Peyer's patch (tissue), 4 donors: Measurements from ENCODE around the gene TMSB4X.

Experiments
- CTCF ChIP-seq, 6 experiments: fragments of 450-650 bp in 4 of 6; fragments of 200-600 bp in 2 of 6; sonication (generic) in 1 of 6; IDR thresholded peaks; one replicate each; pipeline ENCODE4 v1.5.1; 2017 to 2019; ENCODE audit warnings: antibody characterized with exemption in 6 of 6, mild to moderate bottlenecking in 3 of 6, moderate library complexity in 1 of 6
- POLR2A ChIP-seq, 2 donors: fragments of 450-650 bp; IDR thresholded peaks; one replicate each; pipeline ENCODE4 v1.5.1; 2017; ENCODE audit warnings: antibody characterized with exemption in 2 of 2, mild to moderate bottlenecking in 2 of 2, moderate library complexity in 2 of 2

DNA sequence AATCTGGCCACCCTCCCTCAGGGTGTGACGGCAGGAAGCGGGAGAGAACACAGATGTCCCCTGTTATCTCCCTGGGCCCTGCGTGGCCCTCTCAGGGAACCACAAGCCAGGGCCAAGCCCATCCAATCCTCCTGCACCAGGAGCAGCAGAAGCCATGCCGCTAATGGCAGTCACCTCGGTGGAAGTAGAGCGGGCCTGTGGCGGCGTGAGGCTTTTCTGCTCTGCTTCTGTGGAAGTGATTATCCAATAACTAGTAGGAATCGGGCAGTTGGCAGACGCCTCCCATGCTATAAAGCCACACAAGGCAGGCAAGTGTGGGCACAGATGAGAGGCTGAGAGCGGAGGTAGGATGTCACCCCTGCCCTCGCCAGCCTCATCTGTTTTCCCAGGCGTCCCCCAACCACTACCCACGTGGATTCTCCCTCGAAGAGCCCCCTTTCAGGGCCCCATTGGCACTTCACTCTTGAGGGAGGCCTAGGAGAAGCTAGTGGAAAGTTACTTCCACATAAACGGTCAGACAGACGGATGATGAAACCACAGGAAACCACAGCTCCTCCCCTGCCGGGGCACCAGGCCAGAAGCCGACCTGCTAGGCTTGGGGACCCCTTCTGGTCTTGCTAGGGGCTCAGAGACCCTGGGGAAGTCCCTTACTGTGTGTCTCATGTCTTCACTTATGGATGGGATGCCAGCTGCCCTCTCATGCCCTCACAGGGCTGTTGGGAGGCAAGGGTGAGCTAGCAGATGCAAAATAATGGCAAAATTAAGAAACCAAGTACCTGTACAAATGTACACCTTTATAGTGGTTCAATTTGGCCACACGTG lies 18.8 kb upstream of the TMSB4X start:
- TF ChIP-seq POLR2A (IDR thresholded peaks at IDR 0.05) (no peak), CTCF (IDR thresholded peaks at IDR 0.05) (no peak)
